ENCODE data around the gene CASQ1. TPM values are rescaled to one million over a fixed set of nuclear protein-coding genes. Genes with fewer than 3 reads are reported as not detected.

CASQ1 gene
- total RNA-seq, 1 donor from 2014 or later: 39.2 TPM

DNA sequence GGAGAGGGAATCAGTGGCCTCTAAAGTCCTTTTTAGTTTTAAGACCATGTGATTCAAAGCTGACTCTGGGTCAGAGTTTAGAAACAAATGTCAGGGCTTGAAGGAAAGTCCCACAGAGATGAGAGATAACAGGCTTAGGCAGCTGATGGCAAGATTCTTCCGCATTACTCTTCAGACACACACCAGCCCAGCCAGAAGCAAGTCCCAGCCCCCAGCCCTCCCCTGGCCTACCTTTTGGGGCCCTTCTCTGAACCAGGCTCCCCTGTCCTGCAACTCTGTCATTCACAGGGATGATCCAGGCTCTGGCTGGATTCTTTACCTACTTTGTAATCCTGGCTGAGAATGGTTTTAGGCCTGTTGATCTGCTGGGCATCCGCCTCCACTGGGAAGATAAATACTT, 13.1 kb upstream of the CASQ1 start:
- H3K9me3 ChIP-seq (replicated peaks): no peaks in the 10 kb centered on the region
- peaks cover 10% of the 10 kb centered on the region for H3K27me3 ChIP-seq (ENCODE audit: low read depth)
- no peak for DNase-seq
- TF ChIP-seq, protein P1, sequence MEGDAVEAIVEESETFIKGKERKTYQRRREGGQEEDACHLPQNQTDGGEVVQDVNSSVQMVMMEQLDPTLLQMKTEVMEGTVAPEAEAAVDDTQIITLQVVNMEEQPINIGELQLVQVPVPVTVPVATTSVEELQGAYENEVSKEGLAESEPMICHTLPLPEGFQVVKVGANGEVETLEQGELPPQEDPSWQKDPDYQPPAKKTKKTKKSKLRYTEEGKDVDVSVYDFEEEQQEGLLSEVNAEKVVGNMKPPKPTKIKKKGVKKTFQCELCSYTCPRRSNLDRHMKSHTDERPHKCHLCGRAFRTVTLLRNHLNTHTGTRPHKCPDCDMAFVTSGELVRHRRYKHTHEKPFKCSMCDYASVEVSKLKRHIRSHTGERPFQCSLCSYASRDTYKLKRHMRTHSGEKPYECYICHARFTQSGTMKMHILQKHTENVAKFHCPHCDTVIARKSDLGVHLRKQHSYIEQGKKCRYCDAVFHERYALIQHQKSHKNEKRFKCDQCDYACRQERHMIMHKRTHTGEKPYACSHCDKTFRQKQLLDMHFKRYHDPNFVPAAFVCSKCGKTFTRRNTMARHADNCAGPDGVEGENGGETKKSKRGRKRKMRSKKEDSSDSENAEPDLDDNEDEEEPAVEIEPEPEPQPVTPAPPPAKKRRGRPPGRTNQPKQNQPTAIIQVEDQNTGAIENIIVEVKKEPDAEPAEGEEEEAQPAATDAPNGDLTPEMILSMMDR (IDR thresholded peaks at IDR 0.05; ENCODE audit: borderline replicate concordance): no peak
- H3K27ac ChIP-seq (replicated peaks): no peak overlapping the region
- no peaks in the 10 kb centered on the region for H3K4me1 ChIP-seq
- no peaks in the 10 kb centered on the region for H3K36me3 ChIP-seq
- intact Hi-C loops (cut with micrococcal nuclease): no loop called here
- no peak overlapping the region for H3K4me3 ChIP-seq

- TF ChIP-seq, protein P1 (IDR thresholded peaks at IDR 0.05; ENCODE audit: borderline replicate concordance): no peak
- intact Hi-C loops (cut with micrococcal nuclease): no loop called here
- no peak overlapping the region for H3K27ac ChIP-seq (replicated peaks)
- no peaks in the 10 kb centered on the region for H3K9me3 ChIP-seq (replicated peaks)
- no peaks in the 10 kb centered on the region for H3K36me3 ChIP-seq
- DNase-seq: no peak
- peaks cover 6% of the 10 kb centered on the region for H3K27me3 ChIP-seq (ENCODE audit: low read depth)
- no peak overlapping the region for H3K4me3 ChIP-seq
- H3K4me1 ChIP-seq: no peaks in the 10 kb centered on the region
Observed at GRCh38 chr1:160177667-160178066, 12.7 kb upstream of the CASQ1 start.

GRCh38 chr1:160178731-160179130, 11.6 kb upstream of the CASQ1 start:
- Histone ChIP-seq H3K36me3 (no peaks in the 10 kb centered on the region), H3K4me3 (no peak overlapping the region), H3K4me1 (no peaks in the 10 kb centered on the region), H3K9me3 (replicated peaks) (no peaks in the 10 kb centered on the region), H3K27ac (replicated peaks) (no peak overlapping the region), H3K27me3 (ENCODE audit: low read depth) (peaks cover 6% of the 10 kb centered on the region)
- no peak for DNase-seq
- TF ChIP-seq, protein P1 (IDR thresholded peaks at IDR 0.05; ENCODE audit: borderline replicate concordance): no peak
- intact Hi-C loops (cut with micrococcal nuclease): no loop called here

DNA sequence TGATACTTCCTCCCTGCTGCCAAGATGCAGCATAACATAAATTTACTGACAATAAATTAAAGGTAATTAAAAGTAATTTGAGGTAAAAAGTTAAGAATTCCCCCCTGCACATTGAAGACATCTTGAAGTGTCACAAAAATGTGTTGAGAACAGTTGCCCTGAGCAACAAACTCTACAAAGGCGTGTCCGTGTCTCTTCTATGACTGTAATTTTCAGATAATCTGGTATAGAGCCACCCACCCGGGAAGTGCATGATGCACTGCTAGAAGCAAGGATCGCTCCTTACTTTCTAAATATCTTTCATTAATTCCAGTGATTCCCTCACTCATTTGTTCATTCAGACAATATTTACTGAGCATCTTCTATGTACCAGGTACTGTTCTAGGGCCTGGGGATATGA, 11.0 kb upstream of the CASQ1 start:
- H3K4me1 ChIP-seq: no peaks in the 10 kb centered on the region
- H3K4me3 ChIP-seq: no peak overlapping the region
- intact Hi-C loops (cut with micrococcal nuclease): no loop called here
- DNase-seq: no peak
- TF ChIP-seq, protein P1 (IDR thresholded peaks at IDR 0.05; ENCODE audit: borderline replicate concordance): no peak
- H3K27ac ChIP-seq (replicated peaks): no peak overlapping the region
- peaks cover 6% of the 10 kb centered on the region for H3K27me3 ChIP-seq (ENCODE audit: low read depth)
- no peaks in the 10 kb centered on the region for H3K9me3 ChIP-seq (replicated peaks)
- no peaks in the 10 kb centered on the region for H3K36me3 ChIP-seq

DNA sequence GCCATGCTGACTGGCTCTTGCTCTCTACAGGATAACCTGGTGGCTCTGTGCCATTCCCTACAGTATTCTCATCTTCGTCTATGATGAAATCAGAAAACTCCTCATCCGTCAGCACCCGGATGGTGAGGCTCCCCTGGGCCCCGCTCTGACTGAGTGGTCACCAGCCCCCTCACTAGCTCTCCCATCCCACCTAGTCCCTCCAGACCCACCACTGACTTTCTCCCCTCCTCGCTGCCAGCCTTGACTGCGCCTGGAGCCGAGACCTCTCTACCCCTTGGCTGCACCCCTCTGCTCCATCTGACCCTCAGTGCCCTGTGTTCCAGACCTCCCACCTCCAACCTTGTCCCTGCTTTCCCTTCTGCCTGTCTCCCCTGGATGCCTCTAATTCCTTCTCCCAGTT, 4.1 kb upstream of the CASQ1 start:
- intact Hi-C loops (cut with micrococcal nuclease): no loop called here
- H3K27me3 ChIP-seq (ENCODE audit: low read depth): no peaks in the 10 kb centered on the region

More for the DNA sequence above, 4.1 kb upstream of the CASQ1 start:
- TF ChIP-seq, protein P1 (IDR thresholded peaks at IDR 0.05; ENCODE audit: borderline replicate concordance): no peak
- Histone ChIP-seq H3K27ac (replicated peaks) (no peak overlapping the region), H3K4me3 (no peak overlapping the region), H3K36me3 (no peaks in the 10 kb centered on the region), H3K9me3 (replicated peaks) (no peaks in the 10 kb centered on the region), H3K4me1 (peaks cover 23% of the 10 kb centered on the region)
- DNase-seq: no peak
